Brain microvascular endothelial cell (primary cell): ENCODE measurements around the gene KRTAP10-11.
"Not testable (repeated sequence)": the region's sequence is repeated elsewhere in the genome, so short reads cannot be mapped to it uniquely, and the experiment has no call there.

Source experiments
- DNase-seq: peaks from one replicate; pipeline ENCODE4 v3.0.0-alpha.2; 2020
- H3K27ac ChIP-seq: fragments of 250-450 bp; sonication (Bioruptor Pico); 2 replicates; pipeline ENCODE4 v1.5.1; 2020; ENCODE audit warnings: mild to moderate bottlenecking, moderate library complexity
- H3K27me3 ChIP-seq: fragments of 250-450 bp; sonication (Bioruptor Pico); replicated peaks from 2 replicates; pipeline ENCODE4 v1.5.1; 2020; ENCODE audit warnings: mild to moderate bottlenecking
- H3K36me3 ChIP-seq: fragments of 250-450 bp; sonication (Bioruptor Pico); replicated peaks from 2 replicates; pipeline ENCODE4 v1.5.1; 2020; ENCODE audit warnings: mild to moderate bottlenecking
- H3K4me3 ChIP-seq: 2 replicates; pipeline ENCODE4 v1.5.1; 2011; ENCODE audit warnings: low read depth, mild to moderate bottlenecking, control low read depth, low read length, moderate library complexity
- in situ Hi-C: cut with HindIII; loops from 2 replicates; pipeline ENCODE4 v1.10.0; 2017; ENCODE audit warnings: low sequenced_read_pairs, low pct_ligation_motif_present
- TF ChIP-seq, protein P1 (sequence below): IDR thresholded peaks from 2 replicates; pipeline ENCODE4 v1.5.1; 2011; ENCODE audit warnings: low read depth, mild to moderate bottlenecking, moderate library complexity, low read length, control low read depth, inconsistent platforms; ENCODE audit errors: missing control alignments

Gene KRTAP10-11

DNA sequence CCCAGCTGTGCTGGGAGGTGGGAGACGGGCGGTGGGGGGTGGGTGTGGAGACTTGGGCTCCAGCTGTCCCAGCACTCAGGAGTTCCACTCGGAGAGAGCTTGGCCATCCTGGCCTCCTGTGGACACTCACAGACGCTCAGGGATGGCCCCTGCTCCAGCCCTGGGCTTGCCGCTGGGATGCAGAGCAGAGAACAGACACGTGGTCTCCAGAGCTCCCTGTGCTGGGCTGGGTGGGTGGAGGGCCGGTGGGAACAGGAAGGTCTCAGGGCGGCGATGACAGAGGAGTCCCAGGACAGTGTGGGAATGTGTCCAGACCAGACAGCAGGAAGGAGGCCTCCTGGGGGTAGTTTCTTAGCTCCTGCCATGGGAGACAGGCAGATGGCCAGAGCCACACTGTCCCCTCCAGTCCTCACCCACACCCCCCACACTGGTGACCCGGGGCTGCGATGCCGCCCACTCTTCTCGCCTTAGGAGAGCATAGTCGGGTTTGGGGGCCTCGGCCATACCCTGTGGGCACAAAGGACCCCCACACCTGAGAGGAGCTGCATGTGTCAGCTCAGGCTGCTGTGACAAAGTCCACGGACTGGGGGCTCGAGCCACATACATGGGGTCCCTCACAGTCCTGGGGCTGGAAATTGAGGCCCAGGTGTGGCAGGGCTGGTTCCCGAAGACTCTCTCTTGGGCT lies 17.4 kb upstream of the KRTAP10-11 start:
- no peak overlapping the region for H3K27ac ChIP-seq
- no peaks in the 10 kb centered on the region for H3K27me3 ChIP-seq
- H3K36me3 ChIP-seq, result no peaks in the 10 kb centered on the region
- TF ChIP-seq, protein P1, sequence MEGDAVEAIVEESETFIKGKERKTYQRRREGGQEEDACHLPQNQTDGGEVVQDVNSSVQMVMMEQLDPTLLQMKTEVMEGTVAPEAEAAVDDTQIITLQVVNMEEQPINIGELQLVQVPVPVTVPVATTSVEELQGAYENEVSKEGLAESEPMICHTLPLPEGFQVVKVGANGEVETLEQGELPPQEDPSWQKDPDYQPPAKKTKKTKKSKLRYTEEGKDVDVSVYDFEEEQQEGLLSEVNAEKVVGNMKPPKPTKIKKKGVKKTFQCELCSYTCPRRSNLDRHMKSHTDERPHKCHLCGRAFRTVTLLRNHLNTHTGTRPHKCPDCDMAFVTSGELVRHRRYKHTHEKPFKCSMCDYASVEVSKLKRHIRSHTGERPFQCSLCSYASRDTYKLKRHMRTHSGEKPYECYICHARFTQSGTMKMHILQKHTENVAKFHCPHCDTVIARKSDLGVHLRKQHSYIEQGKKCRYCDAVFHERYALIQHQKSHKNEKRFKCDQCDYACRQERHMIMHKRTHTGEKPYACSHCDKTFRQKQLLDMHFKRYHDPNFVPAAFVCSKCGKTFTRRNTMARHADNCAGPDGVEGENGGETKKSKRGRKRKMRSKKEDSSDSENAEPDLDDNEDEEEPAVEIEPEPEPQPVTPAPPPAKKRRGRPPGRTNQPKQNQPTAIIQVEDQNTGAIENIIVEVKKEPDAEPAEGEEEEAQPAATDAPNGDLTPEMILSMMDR, result no peak
- DNase-seq, result no peak
- no peak overlapping the region for H3K4me3 ChIP-seq
- in situ Hi-C loops, result no loop called here

DNA sequence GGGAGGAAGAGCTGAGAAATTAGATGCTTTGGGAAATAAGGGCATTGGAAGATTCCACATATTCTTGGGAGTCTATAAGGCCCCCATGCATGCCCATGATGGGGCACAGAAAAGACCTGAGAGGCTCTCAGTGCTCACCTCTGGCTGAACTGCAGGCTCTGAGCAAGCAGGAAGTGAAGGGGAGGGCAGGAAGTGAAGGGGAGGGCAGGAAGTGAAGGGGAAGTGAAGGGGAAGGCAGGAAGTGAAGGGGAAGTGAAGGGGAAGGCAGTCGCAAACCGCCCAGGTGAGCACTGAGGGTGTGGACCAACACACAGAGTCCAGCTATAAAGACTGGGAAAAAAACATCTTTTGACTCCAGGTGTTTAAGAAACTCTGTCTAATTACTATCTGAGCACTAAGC lies 15.8 kb upstream of the KRTAP10-11 start:
- Histone ChIP-seq H3K27ac (no peak overlapping the region), H3K4me3 (no peak overlapping the region), H3K36me3 (no peaks in the 10 kb centered on the region), H3K27me3 (no peaks in the 10 kb centered on the region)
- in situ Hi-C loops, result no loop called here
- TF ChIP-seq, protein P1, result no peak
- no peak for DNase-seq

DNA sequence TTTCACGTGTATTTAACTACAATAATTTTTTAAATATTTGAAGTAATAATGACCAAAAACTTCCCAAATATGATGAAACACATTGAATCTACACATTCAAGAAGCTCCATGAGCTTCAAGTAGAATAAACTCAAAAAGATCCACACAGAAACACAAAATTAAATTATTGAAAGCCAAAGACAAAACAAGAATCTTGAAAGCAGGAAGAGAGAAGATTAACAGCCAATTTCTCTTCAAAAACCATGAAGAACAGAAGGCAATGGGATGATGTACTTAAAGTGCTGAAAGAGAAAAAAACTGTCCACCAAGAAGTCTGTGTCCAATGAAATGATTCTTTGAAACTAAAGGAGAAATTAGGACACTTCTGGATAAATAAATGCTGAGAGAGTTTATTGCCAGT lies 14.1 kb upstream of the KRTAP10-11 start:
- Histone ChIP-seq H3K36me3 (no peaks in the 10 kb centered on the region), H3K27ac (no peak overlapping the region), H3K27me3 (no peaks in the 10 kb centered on the region), H3K4me3 (no peak overlapping the region)
- TF ChIP-seq, protein P1, result no peak
- no peak for DNase-seq
- in situ Hi-C loops, result no loop called here

- in situ Hi-C loops, result no loop called here
- Histone ChIP-seq H3K27me3 (no peaks in the 10 kb centered on the region), H3K36me3 (no peaks in the 10 kb centered on the region), H3K4me3 (no peak overlapping the region), H3K27ac (no peak overlapping the region)
- DNase-seq, result no peak
- TF ChIP-seq, protein P1, result no peak
Measured at GRCh38 chr21:44636209-44637017, 9.8 kb upstream of the KRTAP10-11 start.

DNA sequence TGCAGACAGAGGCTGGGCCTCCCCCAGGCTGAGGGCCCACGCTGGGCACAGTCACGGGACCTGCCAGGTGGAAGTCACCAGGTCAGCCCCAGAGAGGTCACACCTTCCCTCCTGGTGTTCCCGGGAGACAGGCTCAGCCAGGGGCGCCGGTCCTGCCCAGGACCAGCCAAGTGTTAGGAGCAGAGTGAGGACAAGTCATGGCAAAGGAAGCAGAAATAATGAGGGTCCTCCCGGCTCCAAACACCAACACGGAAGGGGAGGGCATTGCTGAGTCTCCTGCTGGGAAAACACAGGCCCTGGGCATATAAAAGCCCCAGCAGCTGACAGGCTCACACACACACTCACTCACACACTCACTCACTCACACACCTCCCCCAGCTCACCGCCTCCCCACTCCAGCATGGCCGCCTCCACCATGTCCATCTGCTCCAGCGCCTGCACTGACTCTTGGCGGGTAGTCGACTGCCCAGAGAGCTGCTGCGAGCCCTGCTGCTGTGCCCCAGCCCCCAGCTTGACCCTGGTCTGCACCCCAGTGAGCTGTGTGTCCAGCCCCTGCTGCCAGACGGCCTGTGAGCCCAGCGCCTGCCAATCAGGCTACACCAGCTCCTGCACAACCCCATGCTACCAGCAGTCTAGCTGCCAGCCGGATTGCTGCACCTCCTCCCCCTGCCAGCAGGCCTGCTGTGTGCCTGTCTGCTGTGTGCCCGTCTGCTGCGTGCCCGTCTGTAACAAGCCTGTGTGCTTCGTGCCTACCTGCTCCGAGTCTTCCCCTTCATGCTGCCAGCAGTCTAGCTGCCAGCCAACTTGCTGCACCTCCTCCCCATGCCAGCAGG lies 9.0 kb upstream of the KRTAP10-11 start, which contains the start of gene KRTAP10-10:
TSS of gene KRTAP10-10 (plus strand) at position 339 of the 833 bp plus-strand sequence. CDS start at position 401, 62 bp downstream.
- TF ChIP-seq, protein P1, result no peak
- no peak within 1 kb of the TSS for H3K27ac ChIP-seq
- no peak within 1 kb of the TSS for H3K4me3 ChIP-seq
- no peaks in the 10 kb centered on the region for H3K36me3 ChIP-seq
- H3K27me3 ChIP-seq, result no peaks in the 10 kb centered on the region
- DNase-seq, result no peak
- in situ Hi-C loops, result no loop called here

GRCh38 chr21:44637851-44638348 lies 8.3 kb upstream of the KRTAP10-11 start:
- H3K4me3 ChIP-seq, H3K27me3 ChIP-seq, DNase-seq, in situ Hi-C loops, H3K27ac ChIP-seq, H3K36me3 ChIP-seq: not testable (repeated sequence)

- H3K27ac ChIP-seq, H3K4me3 ChIP-seq, H3K36me3 ChIP-seq, DNase-seq, H3K27me3 ChIP-seq, in situ Hi-C loops: not testable (repeated sequence)
Measured at GRCh38 chr21:44638506-44639330, 7.5 kb upstream of the KRTAP10-11 start.
